ENCODE data around the gene SLC25A12. TPM values are rescaled to one million over a fixed set of nuclear protein-coding genes. Genes with fewer than 3 reads are reported as not detected.

The SLC25A12 gene
- total RNA-seq, 1 experiment from 2014 or later, result 17.7 TPM

- Histone ChIP-seq H3K9me3 (ENCODE audit: low read depth, low read length, poor library complexity, severe bottlenecking) (no peaks in the 10 kb centered on the region), H3K4me1 (ENCODE audit: insufficient read depth, low read length, poor library complexity, severe bottlenecking) (peaks cover 18% of the 10 kb centered on the region), H3K27me3 (replicated peaks; ENCODE audit: insufficient read depth, low read depth, low read length, poor library complexity) (no peaks in the 10 kb centered on the region), H3K4me3 (ENCODE audit: low read depth, low read length, poor library complexity, severe bottlenecking) (no peak overlapping the region), H3K36me3 (ENCODE audit: insufficient read depth, low read length, poor library complexity, severe bottlenecking) (no peaks in the 10 kb centered on the region), H3K27ac (ENCODE audit: low read depth, low read length, poor library complexity, severe bottlenecking) (no peak overlapping the region)
- ChIA-PET POLR2A (ENCODE audit: low non-redundant PET) (interaction anchor here (0.5 kb wide), 1 partner anchor 71 kb away, joined by 3 read pairs; no protein-coding TSS in a partner anchor), CTCF (no interaction called here)
- no TSS peak for BruUV-seq (replicated peaks)
- intact Hi-C loops (cut with micrococcal nuclease; ENCODE audit: unreplicated experiment), result loop anchor here (10.0 kb wide), 1 partner anchor 233 kb away; no protein-coding TSS in a partner anchor
- DNase-seq (ENCODE audit: low spot score), result no peak
- TF ChIP-seq, protein P1, sequence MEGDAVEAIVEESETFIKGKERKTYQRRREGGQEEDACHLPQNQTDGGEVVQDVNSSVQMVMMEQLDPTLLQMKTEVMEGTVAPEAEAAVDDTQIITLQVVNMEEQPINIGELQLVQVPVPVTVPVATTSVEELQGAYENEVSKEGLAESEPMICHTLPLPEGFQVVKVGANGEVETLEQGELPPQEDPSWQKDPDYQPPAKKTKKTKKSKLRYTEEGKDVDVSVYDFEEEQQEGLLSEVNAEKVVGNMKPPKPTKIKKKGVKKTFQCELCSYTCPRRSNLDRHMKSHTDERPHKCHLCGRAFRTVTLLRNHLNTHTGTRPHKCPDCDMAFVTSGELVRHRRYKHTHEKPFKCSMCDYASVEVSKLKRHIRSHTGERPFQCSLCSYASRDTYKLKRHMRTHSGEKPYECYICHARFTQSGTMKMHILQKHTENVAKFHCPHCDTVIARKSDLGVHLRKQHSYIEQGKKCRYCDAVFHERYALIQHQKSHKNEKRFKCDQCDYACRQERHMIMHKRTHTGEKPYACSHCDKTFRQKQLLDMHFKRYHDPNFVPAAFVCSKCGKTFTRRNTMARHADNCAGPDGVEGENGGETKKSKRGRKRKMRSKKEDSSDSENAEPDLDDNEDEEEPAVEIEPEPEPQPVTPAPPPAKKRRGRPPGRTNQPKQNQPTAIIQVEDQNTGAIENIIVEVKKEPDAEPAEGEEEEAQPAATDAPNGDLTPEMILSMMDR (conservative IDR thresholded peaks at IDR 0.05; ENCODE audit: low read depth, low read length), result no peak
- TF ChIP-seq EZH2 (IDR thresholded peaks at IDR 0.05; ENCODE audit: borderline replicate concordance, low read depth, low read length, poor library complexity, severe bottlenecking), result no peak
Measured at GRCh38 chr2:171807831-171808393, 86.1 kb downstream of the SLC25A12 start.

DNA sequence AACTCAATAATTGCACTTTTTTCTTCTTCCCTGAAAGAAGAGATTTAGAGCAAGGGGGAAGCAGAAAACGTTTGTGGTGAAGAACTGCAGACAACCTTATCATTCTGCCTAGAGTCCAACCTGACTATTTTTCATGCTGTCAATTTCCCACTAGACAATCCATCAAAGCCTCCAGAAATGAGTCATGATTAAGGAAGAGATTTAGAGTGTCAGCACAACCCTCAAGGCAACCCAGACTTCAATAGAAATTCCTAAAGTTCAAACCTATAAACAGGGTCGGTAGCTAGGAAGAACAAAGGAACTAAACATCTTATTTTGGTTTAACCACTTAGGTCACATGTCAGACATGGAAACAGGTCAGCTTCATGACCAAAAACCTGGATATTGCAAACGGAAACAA, 86.9 kb downstream of the SLC25A12 start:
- no TSS peak for BruUV-seq (replicated peaks)
- intact Hi-C loops (cut with micrococcal nuclease; ENCODE audit: unreplicated experiment), result loop anchor here (10.0 kb wide), 1 partner anchor 232 kb away; no protein-coding TSS in a partner anchor
- Histone ChIP-seq H3K36me3 (ENCODE audit: insufficient read depth, low read length, poor library complexity, severe bottlenecking) (no peaks in the 10 kb centered on the region), H3K27me3 (replicated peaks; ENCODE audit: insufficient read depth, low read depth, low read length, poor library complexity) (no peaks in the 10 kb centered on the region), H3K27ac (ENCODE audit: low read depth, low read length, poor library complexity, severe bottlenecking) (no peak overlapping the region), H3K4me3 (ENCODE audit: low read depth, low read length, poor library complexity, severe bottlenecking) (no peak overlapping the region), H3K4me1 (ENCODE audit: insufficient read depth, low read length, poor library complexity, severe bottlenecking) (peaks cover 18% of the 10 kb centered on the region), H3K9me3 (ENCODE audit: low read depth, low read length, poor library complexity, severe bottlenecking) (no peaks in the 10 kb centered on the region)
- CTCF ChIA-PET, result no interaction called here
- no peak for DNase-seq (ENCODE audit: low spot score)
- POLR2A ChIA-PET (ENCODE audit: low non-redundant PET), result interaction anchor here (0.5 kb wide), 1 partner anchor 70 kb away, joined by 3 read pairs; no protein-coding TSS in a partner anchor
- no peak for TF ChIP-seq EZH2 (IDR thresholded peaks at IDR 0.05; ENCODE audit: borderline replicate concordance, low read depth, low read length, poor library complexity, severe bottlenecking)
- TF ChIP-seq, protein P1 (conservative IDR thresholded peaks at IDR 0.05; ENCODE audit: low read depth, low read length), result no peak

DNA sequence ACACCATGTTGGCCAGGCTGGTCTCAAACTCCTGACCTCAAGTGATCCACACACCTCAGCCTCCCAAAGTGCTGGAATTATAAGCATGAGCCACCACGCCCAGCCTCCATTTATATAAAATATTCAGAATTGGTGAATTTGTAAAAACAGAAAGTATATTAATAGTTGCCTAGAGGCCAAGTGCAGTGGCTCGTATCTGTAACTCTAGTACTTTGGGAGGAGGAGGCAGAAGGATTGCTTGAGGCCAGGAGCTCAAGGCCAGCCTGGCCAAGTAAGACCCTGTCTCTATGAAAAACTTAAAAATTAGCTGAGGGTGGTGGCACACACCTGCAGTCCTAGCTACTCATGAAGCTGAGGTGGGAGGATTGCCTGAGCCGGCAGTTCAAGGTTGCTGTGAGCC, 89.6 kb downstream of the SLC25A12 start:
- H3K9me3 ChIP-seq (ENCODE audit: low read depth, low read length, poor library complexity, severe bottlenecking), result no peaks in the 10 kb centered on the region
- no peaks in the 10 kb centered on the region for H3K36me3 ChIP-seq (ENCODE audit: insufficient read depth, low read length, poor library complexity, severe bottlenecking)
- BruUV-seq (replicated peaks), result no TSS peak
- H3K4me1 ChIP-seq (ENCODE audit: insufficient read depth, low read length, poor library complexity, severe bottlenecking), result no peaks in the 10 kb centered on the region
- ChIA-PET CTCF (no interaction called here), POLR2A (ENCODE audit: low non-redundant PET) (no interaction called here)
- no peak overlapping the region for H3K27ac ChIP-seq (ENCODE audit: low read depth, low read length, poor library complexity, severe bottlenecking)
- no peaks in the 10 kb centered on the region for H3K27me3 ChIP-seq (replicated peaks; ENCODE audit: insufficient read depth, low read depth, low read length, poor library complexity)
- H3K4me3 ChIP-seq (ENCODE audit: low read depth, low read length, poor library complexity, severe bottlenecking), result no peak overlapping the region
- TF ChIP-seq, protein P1 (conservative IDR thresholded peaks at IDR 0.05; ENCODE audit: low read depth, low read length), result no peak
- no peak for TF ChIP-seq EZH2 (IDR thresholded peaks at IDR 0.05; ENCODE audit: borderline replicate concordance, low read depth, low read length, poor library complexity, severe bottlenecking)
- no peak for DNase-seq (ENCODE audit: low spot score)
- intact Hi-C loops (cut with micrococcal nuclease; ENCODE audit: unreplicated experiment), result loop anchor here (10.0 kb wide), 1 partner anchor 230 kb away; no protein-coding TSS in a partner anchor
